OCI-LY3 (cell line): Measurements from ENCODE around the gene GATA5.

ENCODE experiments used
- EZH2phosphoT487 ChIP-seq: fragments of 200-600 bp; shearing (Covaris generic); IDR thresholded peaks from 2 replicates; pipeline ENCODE4 v1.6.1; 2018; ENCODE audit warnings: antibody characterized with exemption, mixed run types, low read depth
- TF ChIP-seq, protein P1 (sequence below): fragments of 200-600, 300-600 bp; sonication (generic); IDR thresholded peaks from 2 replicates; pipeline ENCODE4 v1.5.1; 2014; ENCODE audit warnings: antibody characterized with exemption, low read length, low read depth

DNA sequence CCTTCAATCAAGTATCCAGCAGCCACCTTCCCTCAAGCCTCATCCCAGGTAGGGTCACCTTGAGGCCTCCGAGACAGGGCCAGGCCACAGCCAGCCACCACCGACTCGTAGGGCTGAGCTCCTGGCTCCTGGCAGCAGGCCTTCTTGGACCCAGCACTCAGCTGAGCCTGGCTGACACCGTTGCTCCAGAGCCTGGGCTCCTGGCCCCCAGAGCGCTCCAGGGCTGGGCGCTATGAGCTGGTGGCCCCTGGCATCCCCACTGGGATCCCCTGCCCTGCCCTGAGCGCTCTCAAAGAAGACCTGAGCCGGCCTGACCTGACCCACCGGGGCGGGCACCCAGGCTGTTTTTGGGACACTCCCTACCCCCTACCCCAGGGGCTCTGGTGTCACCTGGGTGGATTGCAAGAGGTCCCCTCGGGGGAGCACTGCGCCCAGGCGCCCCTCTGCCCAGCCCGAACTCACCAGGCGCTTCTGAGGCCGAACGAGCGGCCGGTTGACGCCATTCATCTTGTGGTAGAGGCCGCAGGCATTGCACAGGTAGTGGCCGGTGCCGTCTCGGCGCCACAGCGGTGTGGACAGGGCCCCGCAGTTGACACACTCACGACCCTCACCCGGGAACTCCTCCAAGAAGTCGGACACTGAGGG is 2.7 kb downstream of the GATA5 start:
- TF ChIP-seq, protein P1, sequence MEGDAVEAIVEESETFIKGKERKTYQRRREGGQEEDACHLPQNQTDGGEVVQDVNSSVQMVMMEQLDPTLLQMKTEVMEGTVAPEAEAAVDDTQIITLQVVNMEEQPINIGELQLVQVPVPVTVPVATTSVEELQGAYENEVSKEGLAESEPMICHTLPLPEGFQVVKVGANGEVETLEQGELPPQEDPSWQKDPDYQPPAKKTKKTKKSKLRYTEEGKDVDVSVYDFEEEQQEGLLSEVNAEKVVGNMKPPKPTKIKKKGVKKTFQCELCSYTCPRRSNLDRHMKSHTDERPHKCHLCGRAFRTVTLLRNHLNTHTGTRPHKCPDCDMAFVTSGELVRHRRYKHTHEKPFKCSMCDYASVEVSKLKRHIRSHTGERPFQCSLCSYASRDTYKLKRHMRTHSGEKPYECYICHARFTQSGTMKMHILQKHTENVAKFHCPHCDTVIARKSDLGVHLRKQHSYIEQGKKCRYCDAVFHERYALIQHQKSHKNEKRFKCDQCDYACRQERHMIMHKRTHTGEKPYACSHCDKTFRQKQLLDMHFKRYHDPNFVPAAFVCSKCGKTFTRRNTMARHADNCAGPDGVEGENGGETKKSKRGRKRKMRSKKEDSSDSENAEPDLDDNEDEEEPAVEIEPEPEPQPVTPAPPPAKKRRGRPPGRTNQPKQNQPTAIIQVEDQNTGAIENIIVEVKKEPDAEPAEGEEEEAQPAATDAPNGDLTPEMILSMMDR = no peak
- TF ChIP-seq EZH2phosphoT487 = no peak
